MCF 10A (cell line): ENCODE results near the gene BCL2L12. TPM values are rescaled to one million over a fixed set of nuclear protein-coding genes. Genes with fewer than 3 reads are reported as not detected.

Experiments
- BruUV-seq: library from RNA; stranded (reverse); fragments of 400-500 nt; replicated peaks from 2 replicates; lab custom pipeline; 2021; lab: Mats Ljungman, UMichigan
- CTCF ChIA-PET: fragments of 300-600 bp; sonication (Branson Sonifier 250); formaldehyde crosslinking; extraction: SDS; loops from one replicate; lab custom pipeline; 2021; ENCODE audit warnings: antibody characterized with exemption, inconsistent platforms; lab: Yijun Ruan, JAX
- POLR2A ChIA-PET: fragments of 300-600, 350-650 bp; sonication (Branson Sonifier 250); formaldehyde crosslinking; extraction: SDS; loops from one replicate; lab custom pipeline; 2020; ENCODE audit warnings: antibody characterized with exemption, inconsistent platforms; lab: Yijun Ruan, JAX
- DNase-seq: peaks from one replicate; pipeline ENCODE4 v3.0.0-alpha.2; 2018; ENCODE audit not compliant: unreplicated experiment
- H3K27ac Mint-ChIP-seq: one replicate; pipeline ENCODE4 v1.8.0; 2022; ENCODE audit warnings: mild to moderate bottlenecking, low read depth, mixed read lengths; ENCODE audit not compliant: unreplicated experiment
- H3K27me3 Mint-ChIP-seq: one replicate; pipeline ENCODE4 v1.8.0; 2022; ENCODE audit warnings: mixed read lengths; ENCODE audit not compliant: insufficient read depth, unreplicated experiment
- H3K36me3 Mint-ChIP-seq: one replicate; pipeline ENCODE4 v1.8.0; 2022; ENCODE audit warnings: mild to moderate bottlenecking, moderate library complexity, mixed read lengths; ENCODE audit not compliant: insufficient read depth, unreplicated experiment
- H3K4me1 Mint-ChIP-seq: one replicate; pipeline ENCODE4 v1.8.0; 2022; ENCODE audit warnings: mixed read lengths; ENCODE audit not compliant: insufficient read depth, unreplicated experiment
- H3K4me3 Mint-ChIP-seq: one replicate; pipeline ENCODE4 v1.8.0; 2022; ENCODE audit warnings: mild to moderate bottlenecking, moderate library complexity, mixed read lengths; ENCODE audit not compliant: unreplicated experiment
- H3K9me3 Mint-ChIP-seq: one replicate; pipeline ENCODE4 v1.8.0; 2022; ENCODE audit warnings: mixed read lengths; ENCODE audit not compliant: unreplicated experiment
- CTCF ChIP-seq: fragments of 200-600 bp; IDR thresholded peaks from one replicate; pipeline ENCODE4 v1.8.0; 2022; ENCODE audit warnings: antibody characterized with exemption, mild to moderate bottlenecking; ENCODE audit not compliant: unreplicated experiment
- intact Hi-C: fragments of 100-400 bp; cut with micrococcal nuclease; formaldehyde crosslinking; loops from 2 replicates; pipeline ENCODE4 v1.14.1; 2022
- total RNA-seq: library from RNA; stranded (reverse); gene quantifications from 2 replicates; pipeline ENCODE4 v1.2.3, GENCODE V29; 2022

BCL2L12 gene
- total RNA-seq, 1 experiment from 2014 or later, result 36.0 TPM

DNA sequence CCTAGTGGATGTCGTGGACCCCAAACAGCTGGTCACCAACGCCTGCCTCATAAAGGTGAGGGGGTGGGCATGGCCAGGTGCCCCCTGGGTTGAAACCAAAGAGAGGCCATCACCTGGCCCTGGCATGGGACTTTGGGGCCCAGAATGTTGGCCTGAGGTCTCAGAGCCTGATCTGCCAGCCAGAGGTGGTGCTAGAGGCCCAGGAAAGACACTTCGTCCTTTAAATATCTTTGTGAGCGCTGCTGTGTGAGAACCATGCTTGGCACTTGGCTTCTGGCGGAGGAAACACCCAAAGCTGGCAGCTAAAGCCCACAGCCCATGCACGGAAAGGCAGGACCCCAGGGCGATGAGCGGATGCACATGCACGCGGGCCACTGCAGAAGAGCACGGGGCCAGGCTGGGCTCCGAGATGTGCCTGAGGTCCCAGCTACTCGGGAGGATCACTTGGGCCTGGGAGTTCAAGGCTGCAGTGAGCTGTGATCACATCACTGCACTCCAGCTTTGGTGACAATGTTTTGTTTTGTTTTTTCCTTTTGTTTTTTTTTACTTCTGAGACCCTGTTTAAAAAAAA is 19.3 kb downstream of the BCL2L12 start:
- intact Hi-C loops, result no loop called here
- no peaks in the 10 kb centered on the region for H3K9me3 Mint-ChIP-seq
- no peaks in the 10 kb centered on the region for H3K27me3 Mint-ChIP-seq
- DNase-seq, result no peak
- CTCF ChIA-PET, result interaction anchor here (0.6 to 1.6 kb wide), 9 partner anchors 8 to 581 kb away, joined by 3 to 8 read pairs (median 3); no protein-coding TSS in a partner anchor
- POLR2A ChIA-PET, result interaction anchor here (1.0 kb wide), 1 partner anchor 44 kb away, joined by 4 read pairs; no protein-coding TSS in a partner anchor
- peak overlapping the region; percentile 57 for H3K27ac Mint-ChIP-seq
- H3K36me3 Mint-ChIP-seq, result peaks cover 86% of the 10 kb centered on the region
- peak; percentile 13 for TF ChIP-seq CTCF
- peaks cover 6% of the 10 kb centered on the region for H3K4me1 Mint-ChIP-seq
- BruUV-seq, result no TSS peak
- no peak overlapping the region for H3K4me3 Mint-ChIP-seq

- ChIA-PET POLR2A (no interaction called here), CTCF (interaction anchor here (0.6 to 1.0 kb wide), 5 partner anchors 9 to 580 kb away, joined by 3 to 8 read pairs (median 3); no protein-coding TSS in a partner anchor)
- Mint-ChIP-seq H3K4me3 (no peak overlapping the region), H3K4me1 (peaks cover 12% of the 10 kb centered on the region), H3K27me3 (no peaks in the 10 kb centered on the region), H3K9me3 (no peaks in the 10 kb centered on the region), H3K27ac (peak overlapping the region; percentile 57), H3K36me3 (peaks cover 81% of the 10 kb centered on the region)
- no peak for TF ChIP-seq CTCF
- DNase-seq, result no peak
- intact Hi-C loops, result no loop called here
- BruUV-seq, result no TSS peak
These were observed 20.2 kb downstream of the BCL2L12 start for GRCh38 chr19:49685845-49686332.

DNA sequence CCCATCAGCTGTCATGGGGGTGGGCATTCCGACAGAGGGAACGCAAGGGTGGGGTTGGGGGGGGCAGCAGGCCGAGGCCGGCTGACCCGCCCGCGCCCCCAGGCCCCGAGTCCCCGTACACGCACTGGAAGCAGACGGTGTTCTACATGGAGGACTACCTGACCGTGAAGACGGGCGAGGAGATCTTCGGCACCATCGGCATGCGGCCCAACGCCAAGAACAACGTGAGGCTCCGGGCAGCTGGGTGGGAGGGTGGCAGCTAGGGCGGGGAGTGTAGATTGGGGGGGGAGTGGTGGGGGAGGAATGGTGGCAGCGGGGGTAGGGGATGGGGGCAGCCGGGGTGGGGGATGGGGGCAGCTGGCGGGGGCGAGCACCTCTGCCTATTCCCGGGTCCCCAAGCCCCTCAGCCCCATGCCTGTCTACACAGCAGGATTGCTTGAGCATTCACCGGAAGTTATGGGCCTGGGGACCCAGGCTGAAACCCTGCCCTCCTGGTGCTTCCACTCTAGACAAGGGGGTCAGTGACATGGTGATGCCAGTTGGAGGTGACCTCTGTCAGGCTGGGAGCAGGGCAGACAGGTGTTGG is 20.9 kb downstream of the BCL2L12 start:
- H3K27ac Mint-ChIP-seq, result no peak overlapping the region
- no TSS peak for BruUV-seq
- TF ChIP-seq CTCF, result no peak
- peaks cover 14% of the 10 kb centered on the region for H3K4me1 Mint-ChIP-seq
- H3K4me3 Mint-ChIP-seq, result no peak overlapping the region
- ChIA-PET POLR2A (interaction anchor here (0.6 kb wide), 1 partner anchor 64 kb away, joined by 3 read pairs; no protein-coding TSS in a partner anchor), CTCF (interaction anchor here (0.6 to 1.0 kb wide), 4 partner anchors 13 to 196 kb away, joined by 3 to 4 read pairs (median 4); no protein-coding TSS in a partner anchor)
- DNase-seq, result no peak
- H3K9me3 Mint-ChIP-seq, result no peaks in the 10 kb centered on the region
- intact Hi-C loops, result no loop called here
- peaks cover 74% of the 10 kb centered on the region for H3K36me3 Mint-ChIP-seq
- H3K27me3 Mint-ChIP-seq, result no peaks in the 10 kb centered on the region

- Mint-ChIP-seq H3K4me1 (peaks cover 14% of the 10 kb centered on the region), H3K9me3 (no peaks in the 10 kb centered on the region), H3K36me3 (peaks cover 68% of the 10 kb centered on the region), H3K4me3 (no peak overlapping the region), H3K27ac (no peak overlapping the region), H3K27me3 (no peaks in the 10 kb centered on the region)
- no peak for TF ChIP-seq CTCF
- ChIA-PET CTCF (interaction anchor here (0.6 kb wide), 2 partner anchors 9 to 14 kb away, joined by 3 to 4 read pairs; no protein-coding TSS in a partner anchor), POLR2A (no interaction called here)
- intact Hi-C loops, result no loop called here
- no peak for DNase-seq
- BruUV-seq, result no TSS peak
These were observed 21.4 kb downstream of the BCL2L12 start for GRCh38 chr19:49687150-49687549.
